ENCODE measurements around the gene FDX2. TPM values are rescaled to one million over a fixed set of nuclear protein-coding genes. Genes with fewer than 3 reads are reported as not detected.

The FDX2 gene
- total RNA-seq, 6 experiments from 2014 or later = 33.9 to 47.3 (median 38.5) TPM

DNA sequence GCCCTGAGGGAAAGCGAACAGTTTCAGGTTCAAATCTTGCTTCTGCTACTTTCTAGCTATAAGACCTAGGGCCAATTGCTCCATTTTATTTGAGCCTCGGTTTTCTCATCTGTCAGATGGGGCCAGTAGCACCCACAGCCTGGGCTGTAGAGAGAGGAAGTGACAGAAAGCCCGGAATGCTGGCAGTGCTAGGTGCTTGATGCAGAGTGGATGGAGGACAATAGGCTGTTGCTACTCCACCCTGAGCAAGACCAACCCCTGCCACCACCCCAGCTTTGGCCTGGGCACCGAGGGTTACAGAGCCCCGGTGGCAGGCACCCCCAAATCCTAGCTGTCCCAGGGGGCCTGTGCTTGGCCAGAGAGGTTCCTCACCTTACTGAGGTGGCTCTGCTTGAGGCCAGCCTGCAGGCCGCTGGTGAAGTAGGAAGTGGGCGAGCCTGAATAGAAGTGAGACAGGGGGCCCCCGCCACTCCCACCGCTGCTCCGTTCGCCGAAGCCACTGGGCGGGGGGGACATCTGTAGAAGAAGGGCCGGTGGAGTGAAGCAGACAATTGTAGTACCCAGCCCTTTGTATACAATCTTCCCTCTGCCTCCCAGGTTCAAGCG, 2.1 kb upstream of the FDX2 start:
- peaks cover 21% of the 10 kb centered on the region for H3K4me1 Mint-ChIP-seq (ENCODE audit: low read depth)

DNA sequence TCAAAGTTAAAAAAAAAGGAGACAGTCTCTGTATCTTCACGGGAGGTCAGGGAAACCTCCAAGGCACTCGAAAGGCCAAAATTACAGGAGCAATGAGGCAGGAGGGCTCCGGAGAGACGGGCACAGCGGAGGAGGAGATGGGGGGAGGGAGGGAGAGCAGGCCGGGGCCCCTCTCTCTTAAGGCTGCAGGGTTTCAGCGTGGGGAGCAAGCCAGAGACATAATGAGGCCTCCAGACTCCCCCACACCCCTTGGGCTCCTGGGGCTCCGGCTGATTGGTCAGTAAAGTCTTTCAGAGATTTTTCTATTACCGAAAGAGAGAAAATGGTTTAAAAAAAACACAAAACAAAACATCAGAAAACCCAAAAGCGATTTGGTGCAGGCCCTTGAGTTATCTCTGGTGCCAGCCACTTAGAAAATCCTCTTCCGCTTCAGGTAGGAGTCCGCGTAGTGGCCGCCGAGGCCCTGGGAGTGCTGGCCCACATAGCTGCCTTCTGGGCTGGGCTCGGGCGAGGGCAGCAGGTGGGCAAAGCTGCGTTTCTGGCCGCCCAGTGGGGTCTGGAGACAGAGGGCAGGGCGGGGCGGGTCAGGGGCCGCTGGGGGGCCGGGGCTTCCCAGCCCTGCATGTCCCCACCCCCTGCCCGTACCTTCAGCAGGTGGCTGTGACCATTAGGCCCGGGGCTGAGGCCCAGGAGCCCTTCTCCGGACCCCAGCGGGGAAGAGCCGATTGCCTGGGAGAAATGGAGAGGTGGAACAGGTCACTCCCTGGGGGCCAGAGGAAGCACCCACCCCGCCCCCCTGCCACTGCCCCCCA, 1.4 kb upstream of the FDX2 start:
- no peak overlapping the region for H3K4me3 Mint-ChIP-seq
- TF ChIP-seq CTCF (IDR thresholded peaks at IDR 0.05) = no peak
- H3K4me1 Mint-ChIP-seq (ENCODE audit: low read depth) = peaks cover 21% of the 10 kb centered on the region
- no peak for DNase-seq
- H3K9me3 Mint-ChIP-seq = no peaks in the 10 kb centered on the region
- no peak overlapping the region for H3K27ac Mint-ChIP-seq
- peaks cover 3% of the 10 kb centered on the region for H3K27me3 Mint-ChIP-seq (ENCODE audit: insufficient read depth)
- H3K36me3 Mint-ChIP-seq (ENCODE audit: low read depth) = peaks cover 17% of the 10 kb centered on the region; the same call in 1 of the 2 replicates

More for the DNA sequence above, 2.1 kb upstream of the FDX2 start:
- DNase-seq = no peak
- TF ChIP-seq CTCF (IDR thresholded peaks at IDR 0.05) = no peak
- peaks cover 3% of the 10 kb centered on the region for H3K27me3 Mint-ChIP-seq (ENCODE audit: insufficient read depth)
- no peaks in the 10 kb centered on the region for H3K9me3 Mint-ChIP-seq
- H3K27ac Mint-ChIP-seq = no peak overlapping the region
- peaks cover 17% of the 10 kb centered on the region; the same call in 1 of the 2 replicates for H3K36me3 Mint-ChIP-seq (ENCODE audit: low read depth)
- no peak overlapping the region for H3K4me3 Mint-ChIP-seq

GRCh38 chr19:10316229-10317044, 622 bp upstream of the FDX2 start:
- Mint-ChIP-seq H3K4me1 (ENCODE audit: low read depth) (peaks cover 21% of the 10 kb centered on the region), H3K27ac (peak overlapping the region; percentile 57), H3K4me3 (peak overlapping the region; percentile 96), H3K9me3 (no peaks in the 10 kb centered on the region), H3K36me3 (ENCODE audit: low read depth) (peaks cover 11% of the 10 kb centered on the region; the same call in 1 of the 2 replicates), H3K27me3 (ENCODE audit: insufficient read depth) (peaks cover 3% of the 10 kb centered on the region)
- DNase-seq = no peak
- no peak for TF ChIP-seq CTCF (IDR thresholded peaks at IDR 0.05)

DNA sequence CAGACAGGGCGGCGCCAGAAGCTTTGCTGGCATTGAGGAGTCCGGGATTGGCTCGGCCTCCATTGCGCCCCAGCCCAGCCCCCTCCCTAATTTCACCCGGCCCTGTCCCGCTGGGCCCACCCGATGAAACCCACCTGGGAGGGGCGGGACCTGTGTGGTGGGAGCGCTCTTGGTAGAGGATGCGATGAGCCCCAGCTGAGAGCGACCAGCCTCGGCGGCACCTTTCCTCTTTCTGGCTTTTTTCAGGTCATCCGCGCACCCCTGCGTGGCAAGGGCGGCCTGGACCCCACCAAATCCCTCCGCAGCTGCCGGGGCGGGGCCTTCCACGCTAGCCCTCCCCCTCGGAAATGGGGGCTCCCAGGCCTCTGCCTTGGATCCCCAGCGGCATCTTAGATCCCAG, 6.4 kb downstream of the FDX2 start, which contains the start of gene ZGLP1:
Gene ZGLP1, minus strand, starts transcription at position 393 of the 400 bp plus-strand sequence.
- no peak for DNase-seq
- H3K4me3 Mint-ChIP-seq = no peak within 1 kb of the TSS
- no peaks in the 10 kb centered on the region for H3K27me3 Mint-ChIP-seq (ENCODE audit: insufficient read depth)

More for the DNA sequence above, 6.4 kb downstream of the FDX2 start, which contains the start of gene ZGLP1:
- peaks cover 8% of the 10 kb centered on the region; the same call in 1 of the 2 replicates for H3K36me3 Mint-ChIP-seq (ENCODE audit: low read depth)
- no peak for TF ChIP-seq CTCF (IDR thresholded peaks at IDR 0.05)
- peaks cover 18% of the 10 kb centered on the region for H3K4me1 Mint-ChIP-seq (ENCODE audit: low read depth)
- no peaks in the 10 kb centered on the region for H3K9me3 Mint-ChIP-seq
- H3K27ac Mint-ChIP-seq = no peak within 1 kb of the TSS

Data from HFFc6 (cell line).